DOHH2 (cell line): ENCODE measurements around the gene REXO2.

Experiments used
- EZH2phosphoT487 ChIP-seq: fragments of 200-600 bp; sonication (generic); IDR thresholded peaks from 2 replicates; pipeline ENCODE4 v1.6.1; 2017; ENCODE audit warnings: borderline replicate concordance, mild to moderate bottlenecking, antibody characterized with exemption, low read length, moderate library complexity, mixed read lengths
- TF ChIP-seq, protein P1 (sequence below): fragments of 200-600 bp; sonication (generic); IDR thresholded peaks from one replicate; pipeline ENCODE4 v1.5.1; 2014; ENCODE audit warnings: antibody characterized with exemption, mild to moderate bottlenecking, low read depth, low read length; ENCODE audit not compliant: poor library complexity, severe bottlenecking

DNA sequence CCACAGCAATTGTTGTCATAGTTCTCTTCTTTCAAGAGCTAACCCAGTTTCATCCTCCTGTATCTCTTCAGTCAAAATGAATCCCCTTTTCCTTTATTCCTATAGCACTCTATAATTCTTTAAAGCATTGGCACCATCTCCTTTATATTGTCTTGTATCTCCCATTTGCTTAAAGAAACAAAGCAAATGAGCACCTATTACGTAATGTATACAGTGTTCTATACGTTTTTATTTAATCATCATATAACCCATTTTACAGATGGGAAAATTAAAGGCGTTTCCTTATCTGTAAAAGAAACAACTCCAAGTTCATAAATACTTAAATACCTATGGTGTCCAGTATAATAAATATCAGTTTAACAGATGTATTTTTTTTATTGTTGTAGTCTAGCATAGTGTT is 6.4 kb upstream of the REXO2 start:
- TF ChIP-seq, protein P1, sequence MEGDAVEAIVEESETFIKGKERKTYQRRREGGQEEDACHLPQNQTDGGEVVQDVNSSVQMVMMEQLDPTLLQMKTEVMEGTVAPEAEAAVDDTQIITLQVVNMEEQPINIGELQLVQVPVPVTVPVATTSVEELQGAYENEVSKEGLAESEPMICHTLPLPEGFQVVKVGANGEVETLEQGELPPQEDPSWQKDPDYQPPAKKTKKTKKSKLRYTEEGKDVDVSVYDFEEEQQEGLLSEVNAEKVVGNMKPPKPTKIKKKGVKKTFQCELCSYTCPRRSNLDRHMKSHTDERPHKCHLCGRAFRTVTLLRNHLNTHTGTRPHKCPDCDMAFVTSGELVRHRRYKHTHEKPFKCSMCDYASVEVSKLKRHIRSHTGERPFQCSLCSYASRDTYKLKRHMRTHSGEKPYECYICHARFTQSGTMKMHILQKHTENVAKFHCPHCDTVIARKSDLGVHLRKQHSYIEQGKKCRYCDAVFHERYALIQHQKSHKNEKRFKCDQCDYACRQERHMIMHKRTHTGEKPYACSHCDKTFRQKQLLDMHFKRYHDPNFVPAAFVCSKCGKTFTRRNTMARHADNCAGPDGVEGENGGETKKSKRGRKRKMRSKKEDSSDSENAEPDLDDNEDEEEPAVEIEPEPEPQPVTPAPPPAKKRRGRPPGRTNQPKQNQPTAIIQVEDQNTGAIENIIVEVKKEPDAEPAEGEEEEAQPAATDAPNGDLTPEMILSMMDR, result no peak
- TF ChIP-seq EZH2phosphoT487, result no peak
